Fibroblast of skin of scalp (primary cell): ENCODE data around the gene F7.
"Not testable (repeated sequence)": the region's sequence is repeated elsewhere in the genome, so short reads cannot be mapped to it uniquely, and the experiment has no call there.

ENCODE experiments used
- DNase-seq: peaks from one replicate; pipeline ENCODE4 v3.0.0-alpha.2; 2013

F7 gene

GRCh38 chr13:113102727-113103126 lies 2.9 kb upstream of the F7 start:
- DNase-seq: no peak

- no peak for DNase-seq
Observed at GRCh38 chr13:113103646-113104045, 1.9 kb upstream of the F7 start.

DNA sequence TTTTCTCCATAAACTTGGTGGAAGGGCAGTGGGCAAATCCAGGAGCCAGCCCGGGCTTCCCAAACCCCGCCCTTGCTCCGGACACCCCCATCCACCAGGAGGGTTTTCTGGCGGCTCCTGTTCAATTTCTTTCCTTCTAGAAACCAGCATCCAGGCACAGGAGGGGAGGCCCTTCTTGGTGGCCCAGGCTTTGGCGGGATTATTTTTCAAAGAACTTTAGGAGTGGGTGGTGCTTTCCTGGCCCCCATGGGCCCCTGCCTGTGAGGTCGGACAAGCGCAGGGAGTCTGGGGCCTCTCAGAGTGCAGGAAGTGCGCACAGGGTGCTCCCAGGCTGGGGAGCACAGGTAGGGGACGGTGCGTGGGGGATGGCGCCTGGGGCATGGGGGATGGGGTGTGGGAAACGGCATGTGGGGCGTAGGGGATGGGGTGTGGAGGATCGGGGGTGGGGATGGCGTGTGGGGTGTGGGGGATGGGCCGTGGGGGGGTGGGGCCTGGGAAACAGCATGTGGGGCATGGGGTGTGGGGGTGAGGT lies 396 bp downstream of the F7 start:
- no peak for DNase-seq

- DNase-seq: no peak
Observed at GRCh38 chr13:113106711-113107351, 1.2 kb downstream of the F7 start.

DNA sequence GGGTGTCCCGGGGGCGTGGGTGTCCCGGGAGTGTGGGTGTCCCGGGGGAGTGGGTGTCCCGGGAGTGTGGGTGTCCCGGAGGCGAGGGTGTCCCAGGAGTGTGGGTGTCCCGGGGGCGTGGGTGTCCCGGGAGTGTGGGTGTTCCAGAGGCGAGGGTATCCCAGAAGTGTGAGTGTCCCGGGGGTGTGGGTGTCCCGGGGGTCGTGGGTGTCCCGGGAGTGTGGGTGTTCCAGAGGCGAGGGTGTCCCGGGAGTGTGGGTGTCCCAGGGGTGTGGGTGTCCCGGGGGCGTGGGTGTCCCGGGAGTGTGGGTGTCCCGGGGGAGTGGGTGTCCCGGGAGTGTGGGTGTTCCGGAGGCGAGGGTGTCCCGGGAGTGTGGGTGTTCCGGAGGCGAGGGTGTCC lies 2.9 kb downstream of the F7 start:
- not testable (repeated sequence) for DNase-seq

DNA sequence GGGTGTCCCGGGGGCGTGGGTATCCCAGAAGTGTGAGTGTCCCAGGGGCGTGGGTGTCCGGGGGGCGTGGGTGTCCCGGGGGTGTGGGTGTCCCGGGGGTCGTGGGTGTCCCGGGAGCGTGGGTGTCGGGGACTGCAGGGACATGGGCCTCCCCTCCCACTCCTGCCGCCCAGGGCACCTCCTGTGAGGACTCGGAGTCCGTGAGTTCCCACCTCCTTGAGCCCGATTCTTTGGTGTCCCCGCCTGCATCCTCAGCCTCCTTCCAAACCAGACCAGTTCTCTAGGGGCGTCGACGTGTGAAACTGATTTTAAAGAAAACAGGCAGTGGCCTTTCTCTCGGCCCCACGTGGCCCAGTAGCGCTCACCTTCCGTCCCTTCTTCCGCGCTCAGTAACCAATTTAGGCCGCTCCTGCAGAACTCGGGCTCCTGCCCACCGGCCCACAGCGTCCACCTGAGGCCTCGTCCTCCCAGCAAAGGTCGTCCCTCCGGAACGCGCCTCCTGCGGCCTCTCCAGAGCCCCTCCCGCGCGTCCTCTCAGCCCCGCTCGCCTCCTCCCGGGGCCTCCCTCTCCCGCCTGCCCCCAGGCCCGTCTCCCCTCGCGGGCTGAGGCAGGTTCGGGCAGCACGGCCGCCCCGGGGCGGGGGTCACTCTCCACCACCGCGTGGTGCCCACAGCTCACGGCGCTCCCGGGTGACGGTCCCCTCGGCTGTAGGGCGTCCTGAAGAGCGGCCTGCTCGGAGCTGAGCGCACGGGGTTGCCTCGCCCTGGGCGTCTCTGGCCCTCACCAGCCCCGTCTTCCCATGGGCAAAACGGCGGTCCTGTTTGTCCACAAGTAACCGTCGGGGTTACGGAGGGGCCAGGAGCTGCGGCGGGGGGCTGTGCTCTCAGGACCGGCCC lies 3.8 kb downstream of the F7 start:
- no peak for DNase-seq

GRCh38 chr13:113110048-113110851 lies 4.7 kb downstream of the F7 start:
- peak; percentile 21 for DNase-seq

DNA sequence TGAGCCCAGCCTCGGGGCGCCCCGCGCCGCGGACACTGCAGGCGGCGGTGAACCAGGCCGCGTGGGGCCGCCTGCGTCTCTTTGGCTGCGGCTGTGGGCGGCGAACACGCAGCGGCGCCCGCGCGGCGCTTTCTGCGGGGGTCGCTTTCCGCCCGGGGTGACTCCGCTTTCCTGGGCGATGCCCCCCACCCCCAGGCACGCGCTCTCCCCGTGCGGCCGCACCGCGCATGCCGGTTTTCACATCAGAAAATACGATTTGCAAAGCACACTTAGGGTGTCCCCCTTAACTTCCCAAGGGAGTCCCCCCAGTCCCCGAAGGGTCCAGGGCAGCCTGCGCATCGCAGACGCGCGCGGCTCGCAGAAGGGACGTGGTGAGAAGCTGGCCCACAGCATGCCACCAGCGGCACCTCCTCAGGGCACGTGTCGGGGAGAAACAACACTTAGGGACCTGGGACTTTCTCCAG lies 5.3 kb downstream of the F7 start:
- no peak for DNase-seq

- not testable (repeated sequence) for DNase-seq
Observed at GRCh38 chr13:113111821-113112220, 6.2 kb downstream of the F7 start.

- not testable (repeated sequence) for DNase-seq
Observed at GRCh38 chr13:113112475-113112874, 6.9 kb downstream of the F7 start.

DNA sequence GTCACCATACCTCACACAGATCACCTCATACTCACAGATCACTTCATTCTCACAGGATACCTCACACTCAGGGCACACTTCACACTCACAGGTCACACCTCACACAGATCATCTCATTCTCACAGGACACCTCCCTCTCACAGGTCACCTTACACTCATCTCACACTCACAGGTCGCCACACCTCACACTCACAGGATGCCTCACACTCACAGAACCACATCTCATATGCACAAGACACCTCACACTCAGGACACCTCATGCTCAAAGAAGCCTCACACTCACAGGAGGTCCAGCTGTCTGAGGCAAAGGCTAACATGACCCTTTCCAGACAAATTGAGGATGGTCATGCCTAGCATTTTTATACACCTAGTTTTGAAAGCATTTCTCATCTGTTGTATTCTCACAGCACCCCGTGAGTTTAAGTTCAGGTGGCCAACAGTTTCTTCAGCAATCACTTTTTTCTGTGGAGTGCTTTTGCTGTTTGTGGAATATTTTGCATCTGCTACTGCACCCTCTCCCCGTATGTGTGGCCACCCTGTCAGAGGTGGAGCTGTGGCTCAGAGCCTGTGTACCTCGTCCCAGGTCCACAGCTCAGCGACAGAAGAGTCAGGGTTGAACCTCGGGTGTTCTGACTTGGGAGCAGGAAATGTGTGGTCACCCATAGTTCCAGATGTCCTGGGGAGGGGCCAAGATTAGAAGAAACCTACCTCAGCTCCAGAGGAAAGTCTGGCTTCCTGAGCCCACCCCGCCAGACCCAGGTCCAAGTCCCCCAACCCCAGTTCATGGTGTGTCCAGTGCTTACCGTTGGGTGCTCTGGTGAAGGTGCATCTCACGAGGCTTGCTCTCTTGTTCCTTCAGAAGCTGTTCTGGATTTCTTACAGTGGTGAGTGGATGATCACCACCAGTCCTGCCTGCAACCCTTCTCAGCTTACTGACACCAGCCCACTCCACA lies 7.6 kb downstream of the F7 start:
- DNase-seq: no peak

DNA sequence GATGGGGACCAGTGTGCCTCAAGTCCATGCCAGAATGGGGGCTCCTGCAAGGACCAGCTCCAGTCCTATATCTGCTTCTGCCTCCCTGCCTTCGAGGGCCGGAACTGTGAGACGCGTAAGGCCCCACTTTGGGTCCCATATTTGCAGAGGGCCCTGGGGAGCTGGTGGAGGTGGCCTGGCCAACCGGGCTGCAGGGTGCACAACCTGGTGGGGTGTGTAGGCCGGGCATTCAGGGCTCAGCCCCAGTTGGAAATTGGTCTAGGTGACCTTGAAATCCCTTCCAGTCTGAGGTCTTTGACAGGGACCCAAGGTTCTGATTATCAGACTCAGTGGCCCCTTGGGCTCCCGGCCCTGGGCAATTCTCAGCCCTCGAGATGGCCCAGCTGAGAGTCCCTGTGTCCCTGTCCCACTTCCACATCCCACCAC lies 8.3 kb downstream of the F7 start:
- no peak for DNase-seq

- no peak for DNase-seq
Observed at GRCh38 chr13:113114511-113115362, 9.1 kb downstream of the F7 start.

- DNase-seq: no peak
Observed at GRCh38 chr13:113115363-113116205, 10.0 kb downstream of the F7 start.

DNA sequence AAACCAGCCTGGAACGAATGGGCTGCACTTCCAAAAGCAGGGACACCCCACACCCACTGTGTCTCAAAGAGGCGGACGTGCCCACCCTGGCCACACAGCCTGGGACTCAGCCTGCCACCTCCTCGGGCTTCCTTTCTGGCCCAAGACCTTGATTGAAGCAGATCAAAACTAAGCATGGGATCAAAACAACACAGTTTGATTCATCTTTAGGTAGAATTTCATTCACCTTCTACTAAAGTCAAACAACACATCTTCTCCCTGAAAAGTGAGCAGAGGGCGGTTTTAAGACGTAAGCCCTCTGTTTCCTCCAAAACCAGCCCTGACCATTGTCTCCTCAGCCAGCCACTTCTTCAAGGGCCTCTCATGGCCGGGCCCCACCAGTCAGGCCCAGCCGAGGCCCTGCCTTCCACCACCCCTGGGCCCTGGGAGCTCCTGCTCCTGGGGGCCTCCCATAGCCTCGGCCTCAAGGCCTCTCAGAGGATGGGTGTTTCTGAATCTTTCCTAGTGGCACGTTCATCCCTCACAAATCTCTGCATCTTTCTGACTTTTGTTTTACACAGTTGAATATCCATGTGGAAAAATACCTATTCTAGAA lies 10.7 kb downstream of the F7 start:
- no peak for DNase-seq

DNA sequence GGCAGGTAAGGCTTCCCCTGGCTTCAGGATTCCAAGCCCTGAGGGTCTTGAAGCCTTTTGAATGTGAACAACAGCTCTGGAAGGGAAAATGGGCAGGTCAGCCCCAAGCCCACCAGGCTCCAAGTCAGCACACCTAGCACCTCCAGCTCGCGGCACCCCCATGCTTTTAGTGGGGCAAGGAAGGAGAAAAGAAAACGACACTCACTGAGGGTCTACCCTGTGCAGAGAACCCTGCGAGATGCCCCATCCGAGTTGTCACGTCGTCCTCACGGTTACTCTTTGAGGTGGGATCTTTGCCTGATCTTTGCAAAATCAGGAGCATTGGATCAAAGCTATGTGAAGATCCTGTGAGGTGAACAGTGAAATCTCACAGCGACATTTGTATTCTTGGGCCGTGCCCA lies 11.3 kb downstream of the F7 start:
- no peak for DNase-seq

DNA sequence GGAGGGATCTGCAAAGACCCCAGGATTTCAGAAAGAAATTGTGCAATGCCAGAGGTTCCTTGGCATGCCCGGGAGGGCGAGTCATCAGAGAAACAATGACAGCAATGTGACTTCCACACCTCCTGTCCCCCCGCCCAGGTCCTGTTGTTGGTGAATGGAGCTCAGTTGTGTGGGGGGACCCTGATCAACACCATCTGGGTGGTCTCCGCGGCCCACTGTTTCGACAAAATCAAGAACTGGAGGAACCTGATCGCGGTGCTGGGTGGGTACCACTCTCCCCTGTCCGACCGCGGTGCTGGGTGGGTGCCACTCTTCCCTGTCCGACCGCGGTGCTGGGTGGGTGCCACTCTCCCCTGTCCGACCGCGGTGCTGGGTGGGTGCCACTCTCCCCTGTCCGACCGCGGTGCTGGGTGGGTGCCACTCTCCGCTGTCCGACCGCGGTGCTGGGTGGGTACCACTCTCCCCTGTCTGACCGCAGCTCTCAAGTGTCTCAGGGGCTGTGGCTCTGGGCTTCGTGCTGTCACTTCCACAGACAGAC lies 11.8 kb downstream of the F7 start:
- no peak for DNase-seq

- no peak for DNase-seq
Observed at GRCh38 chr13:113117911-113118260, 12.3 kb downstream of the F7 start.
